HG02623 (cell line): ENCODE measurements around the gene FOXC2.
"Not testable (repeated sequence)": the region's sequence is repeated elsewhere in the genome, so short reads cannot be mapped to it uniquely, and the experiment has no call there.

Source experiments
- ATAC-seq: cut with Tn5 transposase; IDR thresholded peaks from one replicate; pipeline ENCODE4 v1.9.1; 2021; ENCODE audit warnings: moderate library complexity; ENCODE audit not compliant: unreplicated experiment

FOXC2 gene

DNA sequence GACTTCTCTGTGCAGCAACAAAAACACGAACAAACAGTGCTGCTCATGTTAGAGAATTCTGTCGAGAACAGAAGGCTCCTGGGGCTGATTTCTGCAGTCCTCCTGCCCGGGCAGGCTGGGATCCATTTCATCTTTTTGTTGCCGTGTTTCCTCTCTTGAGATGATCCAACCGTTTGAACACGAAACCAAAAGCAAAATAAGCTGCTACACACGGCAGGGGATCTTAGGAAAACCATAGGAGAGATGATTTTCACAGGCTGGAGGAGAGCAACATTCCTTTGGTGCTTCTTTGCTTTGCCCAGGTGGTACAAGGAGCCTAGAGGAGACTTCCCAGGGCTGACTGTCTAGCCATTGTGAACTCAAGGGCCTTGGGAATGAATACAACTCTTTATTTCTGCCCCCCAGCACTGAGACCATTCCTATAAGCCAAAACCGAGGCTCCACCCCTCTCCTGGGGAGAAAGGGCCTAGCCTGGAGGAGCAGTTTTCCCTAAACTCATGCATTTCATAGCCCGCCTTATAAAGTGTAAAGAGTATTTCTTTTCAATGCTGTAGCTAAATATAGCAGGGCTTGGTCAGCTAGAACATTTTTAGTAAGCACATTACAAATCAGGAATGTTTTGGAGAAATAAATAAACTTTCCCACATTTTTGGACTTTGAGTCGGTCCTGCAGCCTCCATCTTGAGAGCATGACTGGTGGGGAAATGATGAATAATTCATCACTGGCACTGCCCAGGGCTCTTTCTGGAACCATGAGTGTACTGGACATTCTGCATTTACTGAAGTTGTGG lies 19.4 kb downstream of the FOXC2 start:
- no peak for ATAC-seq

DNA sequence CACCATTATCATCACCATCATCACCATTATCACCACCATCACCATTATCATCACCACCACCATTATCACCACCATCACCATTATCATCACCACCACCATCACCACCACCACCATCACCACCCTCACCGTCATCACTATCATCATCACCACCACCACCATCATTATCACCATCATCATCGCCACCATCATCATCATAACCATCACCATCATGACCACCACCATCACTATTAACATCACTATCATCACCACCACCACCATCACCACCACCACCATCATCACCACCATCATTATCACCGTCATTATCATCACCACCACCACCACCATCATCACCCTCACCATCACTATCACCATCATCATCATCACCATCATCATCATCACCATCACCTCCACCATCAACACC lies 20.9 kb downstream of the FOXC2 start:
- ATAC-seq, result no peak

DNA sequence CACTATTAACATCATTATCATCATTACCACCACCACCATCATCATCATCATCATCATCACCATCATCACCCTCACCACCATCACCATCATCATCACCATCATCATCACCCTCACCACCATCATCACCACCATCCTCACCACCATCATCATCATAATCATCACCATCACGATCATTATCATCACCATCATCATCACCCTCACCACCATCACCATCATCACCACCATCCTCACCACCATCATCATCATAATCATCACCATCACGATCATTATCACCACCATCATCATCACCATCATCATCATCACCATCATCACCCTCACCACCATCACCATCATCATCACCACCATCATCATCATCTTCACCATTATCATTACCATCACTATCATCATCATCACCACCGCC lies 21.3 kb downstream of the FOXC2 start:
- not testable (repeated sequence) for ATAC-seq

DNA sequence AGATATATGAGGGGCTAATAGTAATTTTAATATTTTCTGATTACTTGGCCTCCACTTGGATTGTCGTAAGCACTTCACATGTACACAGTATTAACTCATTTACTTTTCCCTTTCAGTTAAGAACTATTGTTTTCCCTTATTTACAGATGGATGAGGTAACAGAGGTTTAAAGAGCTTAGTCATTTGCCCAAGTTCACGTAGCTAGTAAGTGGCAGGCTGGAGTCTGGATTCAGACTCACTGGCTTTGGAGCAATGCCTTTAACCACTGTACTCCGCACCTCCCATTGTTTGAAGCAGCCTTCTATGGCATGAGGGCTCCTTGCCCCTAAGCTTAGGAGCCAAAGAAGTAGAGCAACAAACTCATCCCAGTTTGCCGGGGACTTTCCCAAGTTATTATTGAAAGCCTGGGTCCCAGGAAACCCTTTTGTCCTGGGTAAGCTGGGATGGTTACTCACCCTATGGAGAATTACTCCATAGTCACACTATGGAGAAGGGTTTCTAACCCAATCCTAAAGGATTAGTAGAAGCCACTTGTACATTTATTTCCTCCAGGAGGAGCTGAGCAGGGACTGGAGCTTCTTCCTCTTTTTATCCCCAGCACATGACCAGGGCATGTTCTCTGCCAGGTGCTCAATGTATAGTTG lies 24.0 kb downstream of the FOXC2 start:
- no peak for ATAC-seq

DNA sequence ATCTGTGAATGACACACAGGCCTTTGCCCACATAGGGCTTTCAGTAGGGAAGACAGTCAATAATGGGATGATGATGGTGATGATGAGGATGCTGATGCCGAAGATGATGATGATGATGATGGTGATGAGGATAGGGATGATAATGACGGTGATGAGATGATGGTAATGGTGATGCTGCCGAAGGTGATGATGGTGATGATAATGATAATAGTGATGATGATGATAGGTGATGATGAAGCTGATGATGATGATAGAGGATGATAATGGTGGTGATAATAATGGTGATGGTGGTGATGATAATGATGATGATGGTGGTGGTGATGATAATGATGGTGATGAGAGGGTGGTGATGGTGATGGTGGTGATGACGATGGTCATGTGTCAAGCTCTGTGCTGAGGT lies 24.6 kb downstream of the FOXC2 start:
- no peak for ATAC-seq

DNA sequence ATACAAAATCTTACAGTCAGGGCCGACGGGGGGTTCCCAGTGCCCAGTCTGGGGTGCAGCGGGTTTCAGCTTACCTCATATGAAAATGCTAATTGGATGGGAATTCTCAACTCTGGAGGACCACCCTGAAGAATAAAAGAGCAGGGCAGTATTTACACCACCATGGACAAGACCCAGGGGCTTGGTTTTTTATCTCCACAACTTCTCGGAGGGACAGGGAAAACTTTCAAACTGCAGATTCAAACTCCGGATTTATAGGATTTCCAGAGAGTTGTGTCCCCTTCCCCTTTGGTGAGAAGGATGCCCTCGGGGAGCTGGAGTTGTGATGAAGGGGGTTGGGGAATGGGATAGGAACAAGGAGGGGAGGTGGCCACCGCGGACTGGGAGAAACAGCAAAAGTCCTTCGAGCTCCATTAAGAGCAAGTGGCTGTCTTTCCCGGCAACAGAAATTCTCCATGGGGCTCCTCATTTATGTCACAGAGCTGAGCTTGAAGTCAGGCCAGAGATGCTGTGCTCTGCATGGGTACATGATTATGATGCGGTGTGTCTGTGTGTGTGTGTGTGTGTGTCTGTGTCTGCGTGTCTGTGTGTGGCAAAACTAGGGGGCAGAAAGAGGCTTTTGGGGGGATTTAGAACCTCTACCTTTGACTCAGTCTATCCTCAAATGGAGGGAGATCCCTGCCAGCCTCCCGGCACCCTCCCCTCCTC lies 27.4 kb downstream of the FOXC2 start:
- no peak for ATAC-seq

DNA sequence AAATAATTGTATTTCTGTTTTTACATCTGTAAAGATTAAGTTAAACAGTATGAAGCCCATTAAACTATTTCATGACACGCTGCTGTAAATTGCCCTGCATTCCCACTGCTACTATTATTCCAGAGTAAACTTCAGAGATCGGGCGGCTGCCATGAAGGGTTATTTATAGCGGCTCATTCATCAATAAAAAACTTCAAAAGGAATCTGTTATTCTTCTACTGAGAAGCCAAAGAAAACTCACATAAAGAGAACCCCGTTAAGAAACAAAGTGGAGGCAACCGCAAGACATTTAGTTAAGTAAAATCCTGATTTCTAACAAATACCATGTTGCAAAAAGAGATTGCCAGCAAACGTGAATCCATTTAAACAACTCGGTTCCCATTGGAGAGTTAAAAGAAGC lies 28.1 kb downstream of the FOXC2 start:
- ATAC-seq, result no peak

DNA sequence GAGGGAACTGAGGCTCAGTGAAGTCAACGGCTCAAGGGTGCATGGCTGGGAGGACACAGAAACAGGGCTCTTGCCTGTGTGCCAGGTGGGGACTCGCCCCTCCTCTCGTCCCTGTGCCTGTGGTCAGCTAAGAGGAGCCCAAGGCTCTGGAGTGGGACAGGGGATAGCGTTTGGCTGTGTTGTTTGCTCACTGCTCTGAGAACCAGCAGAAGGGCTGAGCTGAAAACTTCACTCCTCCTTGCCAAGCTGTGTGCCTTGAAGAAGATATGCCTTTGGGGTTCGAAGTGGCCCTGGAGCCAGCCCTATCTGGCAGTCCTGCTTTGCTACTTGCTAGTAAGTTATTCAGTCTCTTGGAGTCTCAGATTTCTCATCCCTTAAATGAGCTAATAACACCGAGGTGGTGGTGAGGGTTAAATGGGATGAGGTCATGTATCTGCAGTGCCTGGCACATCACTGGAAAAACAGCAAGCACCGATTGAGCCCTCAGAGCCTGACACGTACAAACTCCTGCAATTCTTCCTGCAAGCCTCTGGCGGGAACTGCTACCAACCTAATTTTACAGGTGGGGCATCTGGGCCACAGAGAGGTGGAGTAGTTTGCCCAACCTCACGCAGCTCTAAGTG lies 29.5 kb downstream of the FOXC2 start:
- ATAC-seq, result no peak

DNA sequence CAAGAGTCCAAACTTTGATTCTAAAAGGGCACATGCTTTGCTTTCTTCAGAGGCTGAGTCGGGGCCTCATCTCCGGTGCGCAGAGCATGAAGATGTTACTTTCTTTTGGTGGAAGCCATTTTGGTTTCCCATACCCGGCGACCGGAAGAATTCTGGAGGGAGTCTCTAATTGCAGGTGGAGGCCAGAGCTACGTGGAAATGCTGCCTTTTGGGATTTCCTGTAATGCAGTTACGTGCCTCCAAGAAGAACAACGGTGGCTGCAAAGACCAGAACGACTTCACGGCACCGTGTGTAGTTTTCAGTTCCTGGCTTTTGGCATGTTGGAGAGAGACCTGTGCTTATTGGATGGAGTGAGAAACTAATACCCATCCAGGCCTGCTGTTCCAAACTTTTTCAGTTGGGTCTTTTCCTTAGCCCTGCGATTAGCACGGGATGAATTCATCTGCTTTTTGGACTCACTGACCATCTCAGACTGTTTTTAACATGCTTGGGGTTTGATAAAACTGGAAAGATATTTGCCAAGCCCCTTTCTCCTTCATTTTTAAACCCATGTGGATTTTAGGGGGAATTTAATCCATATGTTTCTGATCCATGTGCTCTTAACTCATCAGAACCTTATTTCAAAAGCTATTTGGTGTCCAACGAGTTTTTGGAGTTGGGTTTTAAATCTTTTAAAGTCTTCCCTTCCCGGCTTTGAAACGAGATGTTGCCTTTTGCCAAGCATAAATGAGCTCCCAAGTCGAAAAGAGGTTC lies 30.7 kb downstream of the FOXC2 start:
- ATAC-seq, result no peak

DNA sequence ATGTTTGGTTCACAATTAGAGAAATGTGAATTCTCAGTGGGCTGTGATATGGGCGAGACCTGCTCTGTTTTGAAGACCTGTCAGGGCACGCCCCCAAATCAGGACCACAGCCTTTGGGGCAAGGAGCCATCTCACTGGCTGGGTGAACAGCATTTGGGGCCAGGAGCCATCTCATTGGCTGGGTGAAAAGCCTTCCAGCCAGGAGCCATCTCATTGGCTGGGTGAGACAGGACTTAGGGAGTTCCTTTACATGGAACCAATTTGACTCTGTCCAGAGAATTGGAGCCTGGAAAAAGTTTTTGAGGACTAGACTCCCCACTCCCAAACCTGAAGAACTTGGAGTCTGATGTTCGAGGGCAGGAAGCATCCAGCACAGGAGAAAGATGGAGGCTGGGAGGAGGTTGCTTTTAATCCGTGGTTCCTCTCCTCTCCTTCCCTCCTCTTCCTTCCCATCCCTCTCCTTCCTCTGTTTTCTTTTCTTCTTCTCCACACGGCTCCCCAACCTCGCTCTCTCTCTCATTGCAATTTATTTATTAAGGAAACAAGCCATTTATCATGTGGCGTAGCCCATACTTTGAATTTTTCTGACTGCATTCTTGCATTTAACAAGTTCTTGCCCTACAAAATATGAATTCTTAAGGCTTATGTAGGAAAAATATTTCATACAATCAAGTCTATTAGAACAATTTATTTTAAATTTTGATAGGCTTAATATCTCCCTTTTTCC lies 31.4 kb downstream of the FOXC2 start:
- ATAC-seq, result no peak

DNA sequence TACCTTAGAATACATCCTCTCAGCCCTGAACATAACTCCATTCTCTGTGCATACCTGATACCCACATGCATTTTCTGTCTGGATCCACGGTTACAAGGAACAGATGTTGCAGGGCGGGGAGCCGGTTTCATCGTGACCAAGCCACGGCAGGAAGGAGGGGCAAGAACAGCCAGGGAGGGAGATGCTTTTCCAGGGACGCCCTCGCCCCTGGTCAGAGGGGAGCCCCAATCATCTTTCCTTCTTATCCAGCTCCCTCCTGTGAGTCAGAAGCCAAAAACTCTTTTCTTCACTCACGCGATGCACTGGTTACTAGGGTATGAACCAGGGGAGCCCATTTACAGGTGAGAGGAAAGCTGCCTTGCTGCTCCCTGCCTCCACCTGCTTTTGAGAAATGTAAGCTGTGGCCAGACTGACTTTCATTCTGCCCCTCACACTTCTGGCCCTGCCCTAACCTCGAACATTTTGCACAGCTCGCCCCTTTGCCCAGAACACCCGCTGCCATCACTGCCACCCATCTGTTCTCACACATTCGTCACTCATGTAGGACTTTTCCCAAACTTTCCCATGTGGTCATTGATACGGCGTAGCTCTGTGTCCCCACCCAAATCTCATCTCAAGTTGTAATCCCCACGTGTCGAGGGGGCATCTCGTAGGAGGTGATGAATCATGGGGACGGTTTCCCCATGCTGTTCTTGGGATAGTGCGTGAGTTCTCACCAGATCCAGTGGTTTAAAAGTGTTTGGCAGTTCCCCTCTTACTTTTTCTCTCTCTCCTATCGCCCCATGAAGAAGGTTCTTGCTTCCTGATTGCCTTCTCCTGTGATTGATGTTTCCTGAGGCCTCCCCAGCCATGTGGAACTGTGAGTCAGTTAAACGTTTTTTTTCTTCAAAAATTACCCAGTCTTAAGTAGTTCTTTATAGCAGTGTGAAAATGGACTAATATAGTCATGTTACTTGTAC lies 32.3 kb downstream of the FOXC2 start:
- no peak for ATAC-seq

DNA sequence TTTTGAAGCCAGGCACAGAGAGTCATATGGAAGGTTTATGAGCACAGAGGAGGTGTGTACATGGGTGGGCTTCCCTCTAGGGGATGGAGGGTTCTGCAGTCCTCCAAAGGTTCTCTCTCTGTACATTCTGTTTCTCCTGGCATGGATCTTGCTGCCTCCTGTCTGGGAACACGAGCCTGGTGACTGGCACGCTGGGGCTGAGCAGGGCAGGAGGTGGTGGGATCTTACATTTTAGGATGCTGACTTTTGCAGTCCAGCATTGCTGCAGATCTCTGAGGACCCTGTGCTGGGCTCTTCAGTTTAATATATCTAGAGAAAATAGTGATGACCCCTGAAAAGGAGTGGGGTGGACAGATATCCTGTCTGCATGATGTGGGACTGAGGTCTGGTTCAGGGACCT lies 34.7 kb downstream of the FOXC2 start:
- no peak for ATAC-seq

DNA sequence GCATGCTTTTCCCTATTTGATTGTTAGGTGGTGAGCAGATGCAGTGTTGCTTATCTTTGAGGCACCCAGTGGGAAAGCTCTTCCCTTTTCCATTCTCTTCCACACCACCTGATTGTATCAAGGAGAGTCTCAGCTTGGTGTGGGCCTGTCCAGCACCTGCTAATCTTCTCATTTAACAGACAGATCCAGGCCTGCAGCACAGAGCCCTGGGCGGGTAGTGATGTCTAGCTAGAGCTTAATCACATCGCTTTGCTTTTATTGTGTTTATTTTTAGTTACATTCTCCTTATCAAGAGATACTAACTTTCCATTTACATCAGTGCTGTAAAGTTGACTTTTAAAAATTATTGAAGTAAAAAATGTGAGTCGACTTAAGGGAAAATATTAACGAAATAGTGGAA lies 35.9 kb downstream of the FOXC2 start:
- ATAC-seq, result no peak

DNA sequence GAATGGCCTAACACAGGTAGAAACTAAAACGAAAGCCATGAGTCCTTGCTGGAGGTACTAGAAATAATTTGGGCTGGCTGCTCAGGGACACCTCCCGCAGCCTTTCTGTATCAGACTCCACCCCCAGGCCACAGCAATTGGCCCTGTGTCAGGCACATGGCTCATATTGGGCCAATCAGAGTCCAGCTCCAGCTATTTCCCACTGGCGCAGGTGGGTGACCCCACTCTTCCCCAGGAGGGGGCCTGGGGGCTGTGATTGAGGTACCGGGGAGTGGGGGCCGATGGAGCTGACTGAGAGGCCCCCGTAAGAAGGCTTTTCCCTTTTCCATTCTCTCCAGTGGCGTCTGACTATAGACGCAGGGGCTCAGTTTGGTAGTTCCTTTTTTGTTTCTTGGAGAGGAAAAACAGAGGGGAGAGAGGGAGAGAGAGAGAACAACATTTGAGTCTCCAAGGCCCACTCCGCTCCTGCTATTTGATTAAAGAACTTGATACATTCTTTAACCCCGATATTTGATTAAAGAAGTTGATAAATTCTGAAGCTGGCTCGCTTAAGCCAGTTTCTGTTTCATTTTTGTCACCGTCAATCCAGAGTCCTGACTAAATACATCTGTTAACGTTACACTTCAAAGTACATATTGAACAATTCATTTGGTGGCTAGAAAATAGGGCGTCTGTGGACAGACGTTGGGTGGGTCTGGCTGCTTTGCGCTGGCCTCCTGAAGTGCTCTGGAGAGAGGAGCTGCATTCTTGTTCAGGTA lies 38.0 kb downstream of the FOXC2 start:
- ATAC-seq, result no peak

DNA sequence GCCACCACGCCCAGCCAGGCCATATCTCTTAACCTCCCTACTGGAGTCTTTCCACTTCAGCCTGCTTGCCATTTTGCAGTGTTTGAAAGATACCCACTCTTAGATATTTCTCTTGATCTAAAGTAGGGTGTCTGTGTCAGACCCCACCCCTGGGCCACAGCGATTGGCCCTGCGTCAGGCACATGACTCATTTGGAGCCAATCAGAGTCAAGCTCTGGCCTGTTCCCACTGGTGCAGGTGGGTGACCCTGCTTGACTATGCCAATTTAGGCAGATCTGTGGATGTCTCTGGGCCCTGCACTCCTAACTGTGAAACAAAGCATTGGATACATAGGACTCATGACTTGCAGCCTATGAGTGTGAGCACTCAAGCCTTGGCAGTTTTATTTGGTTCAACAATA lies 39.3 kb downstream of the FOXC2 start:
- ATAC-seq, result no peak

DNA sequence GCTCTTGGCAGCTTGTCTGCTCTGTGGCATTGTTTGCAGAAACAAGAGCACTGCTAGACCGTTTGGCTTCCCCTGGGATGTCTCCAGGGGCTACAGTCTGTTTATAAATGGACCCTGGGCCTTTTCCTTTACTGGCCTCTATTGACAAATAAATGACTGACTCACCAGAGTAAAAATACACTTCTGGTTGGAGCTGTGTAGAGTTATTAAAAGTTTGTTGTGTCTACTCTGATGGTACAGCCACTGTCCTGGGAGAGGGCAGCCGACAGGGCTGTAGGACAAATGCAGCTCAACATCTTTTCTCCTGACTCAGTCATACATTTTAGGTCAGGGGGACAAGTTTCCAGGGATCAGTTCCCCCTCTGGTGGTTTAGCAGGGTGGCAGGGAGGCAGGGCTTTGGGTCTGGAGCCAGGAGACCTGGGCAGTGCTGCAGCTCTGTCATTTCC lies 41.7 kb downstream of the FOXC2 start:
- no peak for ATAC-seq

DNA sequence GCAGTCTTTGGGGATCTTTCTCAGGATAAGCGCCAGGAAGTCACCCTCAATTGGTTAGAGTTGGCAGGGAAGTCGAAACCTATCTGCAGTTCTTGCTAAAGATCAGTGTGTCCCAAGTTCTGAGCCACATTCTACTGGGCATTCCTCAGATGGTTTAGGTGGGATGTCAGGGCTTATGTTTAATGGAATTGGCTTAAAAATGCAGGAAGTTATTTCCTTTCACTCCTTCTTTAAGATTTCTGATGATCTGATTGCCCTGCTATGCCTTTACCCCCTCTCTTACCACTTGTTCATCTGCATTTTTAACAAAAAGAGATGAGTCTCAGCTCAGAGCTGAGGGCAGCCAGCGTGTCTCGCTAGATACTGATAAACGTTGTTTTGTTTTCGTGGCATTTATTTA lies 42.5 kb downstream of the FOXC2 start:
- no peak for ATAC-seq

DNA sequence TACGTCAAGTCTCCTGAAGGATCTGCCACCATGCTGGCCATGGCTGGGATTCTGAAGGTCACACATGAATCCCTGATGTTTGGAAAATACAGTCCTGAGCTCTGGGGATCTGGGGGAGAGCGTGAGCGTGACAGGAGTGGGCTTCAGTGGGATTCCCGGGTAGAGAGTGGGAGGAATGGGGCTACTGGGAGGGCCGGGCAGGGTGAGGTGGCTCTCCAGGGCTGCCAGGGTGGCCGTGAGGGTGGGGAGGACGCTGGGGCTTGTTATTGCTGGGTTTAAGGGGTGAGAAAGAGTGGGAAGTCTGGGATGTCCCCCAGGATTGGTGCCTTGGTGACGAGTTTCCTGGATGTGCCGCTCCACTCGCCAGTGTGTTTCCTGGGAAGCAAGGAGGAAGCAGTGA lies 43.0 kb downstream of the FOXC2 start:
- no peak for ATAC-seq
